SK-N-DZ (cell line): ENCODE results near the gene ZDHHC5.
"Not testable (repeated sequence)": the region's sequence is repeated elsewhere in the genome, so short reads cannot be mapped to it uniquely, and the experiment has no call there.

Source experiments
- DNase-seq: peaks from one replicate; pipeline ENCODE4 v3.0.0-alpha.2; 2015; ENCODE audit warnings: low spot score

The ZDHHC5 gene

GRCh38 chr11:57643802-57644201 is 24.1 kb upstream of the ZDHHC5 start:
- peak; percentile 26 for DNase-seq

- DNase-seq = peak; percentile 70
These were observed 22.9 kb upstream of the ZDHHC5 start for GRCh38 chr11:57644748-57645688.

DNA sequence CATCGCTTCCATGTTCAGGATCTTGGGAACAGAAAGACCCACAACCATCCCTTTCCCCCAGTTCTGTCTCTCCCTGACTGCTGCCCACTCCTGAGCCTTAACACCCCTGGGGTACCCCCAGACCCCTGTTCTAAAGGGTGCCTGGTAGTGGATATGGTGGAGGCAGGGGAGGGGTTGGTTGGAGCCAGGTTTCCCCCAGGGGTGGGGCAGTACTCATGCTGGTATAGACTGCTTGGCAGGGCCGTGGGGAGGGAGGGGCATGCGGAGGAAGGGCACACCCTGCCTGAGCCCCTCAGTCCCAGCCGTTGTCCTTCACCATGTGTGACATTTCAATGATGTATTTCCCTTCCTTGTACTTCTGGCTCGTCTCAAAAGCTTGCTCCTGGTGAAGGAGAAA is 22.2 kb upstream of the ZDHHC5 start:
- DNase-seq = peak; percentile 12

DNA sequence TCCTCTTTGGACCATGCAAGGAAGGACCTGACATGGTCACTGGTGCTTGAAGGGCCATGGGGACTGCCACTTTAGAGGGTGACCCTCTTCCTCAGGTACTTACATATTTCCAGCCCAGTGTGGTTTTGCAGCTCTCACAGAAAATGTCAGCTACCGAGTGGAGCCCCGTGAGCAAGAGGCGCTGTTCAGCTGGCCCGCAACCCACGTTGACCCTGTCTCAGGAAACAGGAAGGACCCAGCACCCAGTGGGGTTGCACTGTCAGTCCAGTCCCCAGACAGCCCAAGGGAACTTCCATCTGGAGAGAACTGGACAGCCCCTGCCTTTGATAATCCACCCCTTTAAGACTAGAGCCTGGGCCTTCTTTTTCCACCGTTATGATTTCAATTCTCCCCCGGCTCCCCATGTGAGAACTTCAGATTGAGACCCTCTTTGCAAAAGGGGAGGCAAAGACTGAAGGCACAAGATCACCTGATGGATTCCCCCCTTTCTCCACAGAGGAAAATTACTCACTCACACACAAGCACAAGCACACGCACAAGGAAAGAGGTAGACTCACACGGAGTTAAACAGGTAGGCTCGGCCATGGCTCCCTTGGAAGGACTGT is 21.6 kb upstream of the ZDHHC5 start:
- DNase-seq = peak; percentile 9

DNA sequence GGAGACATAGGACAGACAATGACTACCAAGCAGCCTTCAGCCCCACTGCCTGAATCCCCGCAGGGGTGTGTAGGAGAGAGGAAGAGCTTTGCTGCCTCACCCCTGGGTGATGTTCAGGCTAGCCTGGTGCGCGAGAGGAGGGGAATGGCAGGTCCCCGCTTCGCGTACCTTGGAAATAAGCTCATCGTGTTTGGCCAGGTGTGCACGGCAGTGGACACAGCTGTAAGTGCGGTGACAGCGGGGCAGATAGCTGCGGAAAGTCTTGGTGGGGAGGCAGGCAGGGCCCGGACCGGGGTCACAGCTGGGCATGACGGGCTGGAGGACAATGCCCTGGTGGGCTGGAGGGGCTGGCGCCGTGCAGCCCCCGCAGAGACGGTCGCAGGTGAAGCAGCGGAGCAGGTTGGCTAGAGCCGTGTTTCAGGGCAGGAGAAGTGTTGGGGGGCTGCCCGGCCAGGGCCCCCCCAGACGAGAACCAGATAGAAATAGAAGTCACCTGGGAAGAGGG is 21.1 kb upstream of the ZDHHC5 start:
- DNase-seq = peak; percentile 18

GRCh38 chr11:57647372-57647771 is 20.5 kb upstream of the ZDHHC5 start:
- DNase-seq = peak; percentile 18

DNA sequence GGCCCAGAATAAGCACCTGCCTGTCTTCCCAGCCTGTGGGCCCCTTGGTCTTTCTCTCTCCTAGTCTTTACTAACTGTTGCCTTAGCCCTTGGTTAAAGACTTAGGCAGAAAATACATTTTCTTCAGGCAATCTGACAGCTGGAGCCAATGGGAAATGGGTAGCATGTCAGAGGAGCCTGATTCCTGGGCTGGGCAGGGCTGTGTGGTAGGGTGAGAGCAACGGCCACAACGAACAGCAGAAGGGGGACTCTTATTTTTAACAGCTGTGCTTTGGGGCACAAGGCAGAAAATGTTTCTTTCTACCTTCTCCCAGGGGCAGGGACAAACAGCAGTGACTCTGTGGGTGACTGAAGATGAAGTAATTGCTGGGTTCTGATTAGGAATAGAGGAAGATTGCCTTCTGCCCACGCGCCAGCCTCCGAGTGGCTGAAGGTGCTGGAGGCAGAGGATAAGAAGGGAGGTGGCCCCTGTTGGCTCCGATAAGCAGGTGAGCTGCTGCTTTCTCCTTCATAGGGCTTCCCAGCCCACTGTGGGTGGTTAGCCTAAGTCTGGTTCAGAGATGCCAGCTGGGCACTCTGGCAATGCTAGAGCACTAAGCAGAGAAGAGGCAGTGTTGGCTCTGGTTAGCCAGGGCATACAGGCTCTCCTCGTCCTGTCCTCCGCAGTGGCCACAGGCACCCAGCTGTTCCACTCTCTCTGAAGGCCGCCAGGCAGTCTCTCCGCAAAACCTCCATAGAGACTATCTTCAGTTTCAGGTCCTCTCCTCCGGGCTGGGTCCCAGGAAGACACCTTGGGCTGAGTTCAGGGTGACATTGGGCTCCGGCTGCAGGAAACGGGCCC is 19.7 kb upstream of the ZDHHC5 start:
- DNase-seq = peak; percentile 39

DNA sequence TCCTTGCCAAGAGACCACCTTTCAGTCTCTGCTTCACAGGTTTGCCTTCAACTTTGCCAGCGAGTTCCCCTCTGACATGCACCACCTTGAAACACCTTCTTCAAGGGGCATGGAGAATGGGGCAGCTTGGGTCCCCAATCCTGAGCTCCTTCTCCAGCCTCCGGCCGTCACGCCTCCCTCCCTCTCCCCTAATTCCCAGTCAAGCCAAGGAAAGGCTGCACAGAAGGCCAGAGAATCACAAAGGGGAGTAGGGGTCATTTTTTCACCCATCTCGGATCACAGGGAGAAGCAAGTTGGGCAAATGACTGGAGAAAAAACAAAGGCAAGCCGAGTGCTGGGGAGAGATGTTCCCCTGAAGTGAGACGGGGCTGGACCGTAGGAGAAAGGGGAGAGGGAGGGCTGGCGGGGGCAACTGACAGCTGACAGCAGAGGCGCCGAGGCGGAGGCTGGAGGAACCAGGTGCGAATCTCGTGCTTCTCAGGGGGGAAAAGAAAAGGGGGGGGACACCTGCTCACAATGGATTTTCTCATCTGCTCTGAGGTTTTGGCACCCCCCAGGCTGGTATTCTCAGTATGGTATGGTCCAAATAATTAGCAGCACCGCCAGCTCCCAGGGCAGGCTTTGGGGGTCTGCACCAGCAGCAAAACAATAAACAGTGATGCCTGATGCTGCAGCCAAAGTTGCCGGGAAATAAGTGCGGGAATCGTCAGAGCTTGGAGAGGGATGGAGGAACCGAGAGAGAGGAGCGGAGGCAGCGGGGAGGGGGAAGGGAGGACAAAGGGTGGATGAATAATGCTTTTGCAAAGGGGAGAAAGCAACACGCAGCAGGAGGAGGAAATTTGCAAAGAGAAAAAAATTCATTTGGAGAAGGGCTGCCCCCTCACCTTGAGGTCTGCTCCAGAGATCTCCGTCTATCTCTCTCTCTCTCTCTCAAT is 18.8 kb upstream of the ZDHHC5 start:
- DNase-seq = peak; percentile 49

- DNase-seq = peak; percentile 52
These were observed 17.8 kb upstream of the ZDHHC5 start, which contains the start of gene YPEL4 for GRCh38 chr11:57649826-57650738. TSS of gene YPEL4 (minus strand) at chr11:57649912. CDS start at chr11:57647107, 2,805 bp downstream.

DNA sequence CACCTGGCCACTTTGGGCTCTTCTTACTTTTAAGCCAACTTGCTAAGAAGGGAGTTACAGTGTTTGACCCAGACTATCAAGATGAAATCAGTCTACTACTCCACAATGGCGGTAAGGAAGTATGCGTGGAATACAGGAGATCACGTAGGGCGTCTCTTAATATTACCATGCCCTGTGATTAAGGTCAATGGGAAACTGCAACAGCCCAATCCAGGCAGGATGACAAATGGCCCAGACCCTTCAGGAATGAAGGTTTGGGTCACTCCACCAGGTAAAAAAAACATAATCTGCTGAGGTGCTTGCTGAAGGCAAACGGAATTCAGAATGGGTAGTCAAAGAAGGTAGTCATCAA is 17.2 kb upstream of the ZDHHC5 start:
- peak; percentile 13 for DNase-seq

- no peak for DNase-seq
These were observed 16.5 kb upstream of the ZDHHC5 start for GRCh38 chr11:57651408-57651807.

DNA sequence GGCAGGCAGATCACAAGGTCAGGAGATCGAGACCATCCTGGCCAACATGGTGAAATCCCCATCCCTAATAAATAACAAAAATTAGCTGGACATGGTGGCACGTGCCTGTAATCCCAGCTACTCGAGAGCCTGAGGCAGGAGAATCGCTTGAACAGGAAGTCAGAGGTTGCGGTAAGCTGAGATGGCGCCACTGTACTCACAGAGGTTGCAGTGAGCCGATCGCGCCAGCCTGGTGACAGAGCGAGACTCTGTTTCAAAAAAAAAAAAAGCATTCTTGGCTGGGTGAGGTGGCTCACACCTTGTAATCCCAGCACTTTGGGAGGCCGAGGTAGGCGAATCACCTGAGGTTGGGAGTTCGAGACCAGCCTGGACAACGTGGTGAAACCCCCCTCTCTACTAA is 15.7 kb upstream of the ZDHHC5 start:
- not testable (repeated sequence) for DNase-seq

- DNase-seq = no peak
These were observed 15.3 kb upstream of the ZDHHC5 start for GRCh38 chr11:57652662-57653061.

DNA sequence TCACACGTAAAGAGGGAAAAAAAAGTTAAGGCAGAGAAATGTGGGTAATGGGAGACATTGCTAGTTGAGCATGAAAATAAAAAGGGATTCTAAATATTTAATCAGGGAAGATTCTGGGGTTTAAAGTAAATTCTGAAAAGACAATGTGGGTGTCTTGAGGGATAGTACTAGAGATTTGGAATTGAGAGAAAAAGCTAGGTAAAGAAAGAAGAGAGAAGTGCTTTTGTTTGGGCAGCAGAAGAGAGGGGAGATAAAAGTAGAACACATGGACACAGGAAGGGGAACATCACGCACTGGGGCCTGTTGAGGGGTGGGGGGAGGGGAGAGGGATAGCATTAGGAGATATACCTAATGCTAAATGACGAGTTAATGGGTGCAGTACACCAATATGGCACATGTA is 14.8 kb upstream of the ZDHHC5 start:
- DNase-seq = no peak

- DNase-seq = no peak
These were observed 11.1 kb upstream of the ZDHHC5 start for GRCh38 chr11:57656885-57657193.

DNA sequence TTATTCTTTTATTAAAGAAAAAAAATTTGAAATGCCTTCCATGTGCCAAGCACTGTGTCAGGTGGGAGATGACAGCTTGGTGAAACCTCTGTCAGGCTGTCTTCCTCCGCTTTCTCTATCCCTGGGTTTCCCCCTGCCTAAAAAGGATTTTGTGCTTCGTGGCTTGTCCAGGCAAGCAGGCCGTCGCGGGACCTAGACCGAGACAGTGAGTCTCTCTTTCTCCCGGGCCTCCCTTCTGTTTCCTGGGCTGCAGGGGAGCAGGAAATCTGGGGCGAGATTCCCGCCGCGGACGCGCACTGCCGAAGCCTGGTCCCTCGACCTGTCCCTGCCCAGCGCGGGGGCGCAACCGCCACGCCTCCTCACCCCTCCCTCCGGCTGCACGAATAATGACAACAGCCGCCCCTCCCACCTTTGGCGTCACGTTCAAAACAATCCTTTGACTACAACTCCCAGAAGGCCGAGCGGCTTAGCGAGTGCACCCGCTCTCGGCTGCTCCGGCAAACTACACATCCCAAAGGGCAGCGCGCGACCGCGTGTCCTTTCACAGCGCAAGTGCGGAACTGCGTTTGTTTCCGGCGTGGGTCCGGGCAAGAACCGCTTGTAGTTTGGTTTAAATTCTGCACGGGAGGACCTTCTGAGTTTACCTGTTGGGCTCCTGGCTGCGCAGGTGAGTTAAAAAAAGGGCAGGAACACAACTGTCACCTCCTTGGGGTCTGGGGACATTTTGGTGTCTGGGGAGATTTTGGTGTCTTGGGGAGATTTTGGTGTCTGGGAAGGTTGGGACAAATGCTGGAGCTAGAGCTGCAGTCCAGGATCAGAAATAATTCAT is 10.5 kb upstream of the ZDHHC5 start, which contains the start of gene CLP1:
TSS of gene CLP1 (plus strand) at position 569 of the 829 bp plus-strand sequence. CDS start 1,715 bp downstream, outside the sequence.
- DNase-seq = peak; percentile 99

DNA sequence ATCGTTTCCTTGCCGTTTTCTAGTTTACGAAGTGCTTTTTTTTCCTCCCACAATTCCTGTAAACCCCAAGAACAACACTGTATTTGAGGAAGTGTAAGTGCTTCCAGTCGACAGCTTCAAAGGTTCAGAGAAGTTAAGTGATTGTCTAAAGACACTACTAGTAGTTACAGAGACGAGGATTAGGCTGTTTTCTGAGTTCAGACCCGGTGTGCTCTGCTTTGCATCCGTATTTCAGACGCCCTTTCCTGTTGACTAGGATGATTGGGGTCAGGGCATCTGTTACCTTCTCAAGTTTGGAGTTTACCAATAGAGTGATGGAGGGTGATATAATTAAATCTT is 9.9 kb upstream of the ZDHHC5 start:
- DNase-seq = no peak

- no peak for DNase-seq
These were observed 8.2 kb upstream of the ZDHHC5 start for GRCh38 chr11:57659669-57660068.

- DNase-seq = no peak
These were observed 5.0 kb upstream of the ZDHHC5 start for GRCh38 chr11:57662893-57663292.
